GM12872 (cell line): ENCODE measurements around the gene ARL5C.

Experiments
- TF ChIP-seq, protein P1 (sequence below): IDR thresholded peaks from 3 replicates; pipeline ENCODE4 v1.5.1; 2011; ENCODE audit warnings: low read depth, mild to moderate bottlenecking, low read length, moderate library complexity; ENCODE audit not compliant: insufficient read depth

Gene ARL5C

DNA sequence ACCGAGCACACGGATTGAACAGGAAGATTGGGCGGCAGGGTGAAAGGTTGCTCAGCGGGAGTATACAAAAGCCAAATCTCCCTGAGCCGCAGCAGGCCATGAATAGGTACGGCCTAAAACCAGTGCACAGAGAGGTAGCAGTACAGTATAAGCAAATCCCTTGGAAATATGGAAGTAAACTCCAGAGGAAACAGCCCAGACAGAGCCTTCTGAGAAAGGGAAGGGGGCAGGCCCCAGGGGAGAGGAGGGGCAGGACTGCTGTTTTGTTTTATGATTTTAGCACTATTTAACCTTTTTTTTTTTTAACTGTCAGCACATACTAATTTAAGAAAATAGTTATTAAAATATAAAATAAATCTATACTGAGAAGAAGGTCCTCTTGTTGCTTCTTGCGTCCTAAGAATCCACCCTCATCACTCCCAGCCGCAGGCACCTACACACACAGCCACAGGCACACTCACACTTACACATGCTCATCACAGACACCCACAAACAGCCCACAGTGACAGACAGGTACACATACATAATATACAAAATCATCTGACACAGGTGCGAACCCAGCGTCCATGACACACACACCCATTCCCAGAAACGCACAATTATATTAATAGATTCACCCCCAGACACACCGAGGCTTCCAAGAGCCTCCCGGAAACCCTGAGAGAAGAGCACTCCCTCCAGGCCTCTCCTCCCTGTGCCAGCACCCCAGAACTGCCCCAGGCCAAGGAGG, 27.4 kb downstream of the ARL5C start:
- TF ChIP-seq, protein P1, sequence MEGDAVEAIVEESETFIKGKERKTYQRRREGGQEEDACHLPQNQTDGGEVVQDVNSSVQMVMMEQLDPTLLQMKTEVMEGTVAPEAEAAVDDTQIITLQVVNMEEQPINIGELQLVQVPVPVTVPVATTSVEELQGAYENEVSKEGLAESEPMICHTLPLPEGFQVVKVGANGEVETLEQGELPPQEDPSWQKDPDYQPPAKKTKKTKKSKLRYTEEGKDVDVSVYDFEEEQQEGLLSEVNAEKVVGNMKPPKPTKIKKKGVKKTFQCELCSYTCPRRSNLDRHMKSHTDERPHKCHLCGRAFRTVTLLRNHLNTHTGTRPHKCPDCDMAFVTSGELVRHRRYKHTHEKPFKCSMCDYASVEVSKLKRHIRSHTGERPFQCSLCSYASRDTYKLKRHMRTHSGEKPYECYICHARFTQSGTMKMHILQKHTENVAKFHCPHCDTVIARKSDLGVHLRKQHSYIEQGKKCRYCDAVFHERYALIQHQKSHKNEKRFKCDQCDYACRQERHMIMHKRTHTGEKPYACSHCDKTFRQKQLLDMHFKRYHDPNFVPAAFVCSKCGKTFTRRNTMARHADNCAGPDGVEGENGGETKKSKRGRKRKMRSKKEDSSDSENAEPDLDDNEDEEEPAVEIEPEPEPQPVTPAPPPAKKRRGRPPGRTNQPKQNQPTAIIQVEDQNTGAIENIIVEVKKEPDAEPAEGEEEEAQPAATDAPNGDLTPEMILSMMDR, result no peak

DNA sequence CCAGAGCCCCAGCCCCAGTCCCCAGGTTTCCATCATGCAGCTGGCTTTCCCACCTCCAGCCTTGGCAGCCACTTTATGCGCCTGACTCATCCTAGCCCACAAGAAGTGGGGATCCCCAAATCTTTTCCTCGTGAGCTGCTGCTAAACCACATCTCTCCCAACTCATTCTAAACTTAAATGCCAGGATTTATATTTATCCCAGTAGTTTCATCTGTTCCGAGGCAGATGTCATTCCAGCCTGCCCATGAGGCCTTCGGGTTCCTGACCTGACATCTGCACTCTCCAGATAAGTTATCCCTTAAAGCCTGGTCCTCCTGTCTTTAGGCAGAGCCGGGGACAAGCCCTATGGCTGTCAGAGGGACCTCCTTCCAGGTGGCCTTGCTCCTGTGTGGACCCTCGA, 31.1 kb downstream of the ARL5C start:
- TF ChIP-seq, protein P1, result no peak

DNA sequence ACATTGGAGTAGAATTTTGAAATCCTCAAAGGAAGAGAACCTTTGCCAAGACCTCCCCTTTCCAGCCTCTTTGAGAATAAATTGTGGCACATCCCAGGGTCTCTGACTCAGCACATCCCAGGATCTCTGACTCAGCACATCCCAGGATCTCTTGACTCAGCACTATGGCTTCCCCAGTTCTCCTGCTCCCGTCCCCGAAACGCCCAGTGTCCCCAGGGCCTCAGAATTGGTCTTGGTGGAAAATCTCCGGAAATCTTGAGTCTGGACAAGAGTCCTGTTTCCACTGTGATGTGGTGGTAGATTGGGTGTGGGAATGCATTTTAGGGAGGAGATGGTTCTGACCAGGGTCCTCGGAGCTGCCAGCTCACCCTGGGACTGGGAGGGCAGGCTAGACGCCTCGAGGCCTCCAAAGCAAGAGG, 33.8 kb downstream of the ARL5C start:
- TF ChIP-seq, protein P1, result no peak

DNA sequence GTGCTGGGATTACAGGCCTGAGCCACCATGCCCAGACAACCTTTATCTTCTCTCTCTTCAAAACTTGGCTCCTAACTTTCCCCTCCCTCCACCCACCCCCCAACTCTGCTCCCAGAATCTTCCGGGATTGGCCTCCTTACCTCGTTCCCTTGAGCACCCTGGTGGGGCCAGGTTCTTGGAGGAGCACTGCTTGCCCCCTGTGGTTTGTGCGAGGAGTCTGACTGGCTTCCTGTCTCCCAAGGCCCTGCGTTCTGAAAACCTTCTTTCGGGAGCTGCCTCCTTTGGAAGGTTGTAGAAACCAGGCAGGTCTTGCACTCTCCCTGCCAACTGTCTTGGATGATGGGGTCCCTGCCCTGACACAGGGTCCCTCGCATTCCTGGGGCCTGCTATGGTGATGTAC, 34.3 kb downstream of the ARL5C start:
- TF ChIP-seq, protein P1, result no peak

DNA sequence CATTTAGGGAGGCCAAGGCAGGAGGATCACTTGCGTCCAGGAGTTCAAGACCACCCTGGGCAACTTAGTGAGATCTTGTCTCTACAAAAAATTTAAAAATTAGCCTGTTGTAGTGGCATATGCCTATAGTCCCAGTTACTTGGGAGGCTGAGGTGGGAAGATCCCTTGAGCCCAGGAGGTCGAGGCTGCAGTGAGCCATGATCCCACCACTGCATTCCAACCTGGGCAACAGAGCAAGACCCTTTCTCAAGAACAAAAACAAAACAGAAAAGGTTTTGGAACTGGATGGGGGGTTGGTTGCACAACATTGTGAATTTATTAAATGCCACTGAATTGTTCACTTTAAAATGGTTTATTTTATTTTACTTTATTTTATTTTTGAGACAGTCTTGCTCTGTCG, 35.8 kb downstream of the ARL5C start:
- TF ChIP-seq, protein P1, result no peak

DNA sequence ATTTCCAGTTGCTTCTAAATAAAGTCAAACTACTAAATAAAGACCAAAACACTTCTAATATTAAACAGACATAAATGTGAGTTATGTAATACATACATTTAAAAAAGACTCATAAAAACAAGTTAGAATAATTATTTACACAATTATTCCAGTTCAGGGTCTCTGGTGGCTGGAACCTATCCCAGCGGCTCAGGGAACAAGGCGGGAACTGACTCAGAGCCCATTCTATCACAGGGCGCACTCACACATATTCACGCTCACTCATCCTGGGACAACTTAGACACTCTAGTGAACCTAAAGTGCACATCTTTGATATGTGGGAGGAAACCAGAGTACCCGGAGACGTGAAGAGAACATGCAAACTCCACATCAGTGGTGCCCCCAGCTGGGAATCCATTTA, 39.5 kb downstream of the ARL5C start:
- TF ChIP-seq, protein P1, result no peak

DNA sequence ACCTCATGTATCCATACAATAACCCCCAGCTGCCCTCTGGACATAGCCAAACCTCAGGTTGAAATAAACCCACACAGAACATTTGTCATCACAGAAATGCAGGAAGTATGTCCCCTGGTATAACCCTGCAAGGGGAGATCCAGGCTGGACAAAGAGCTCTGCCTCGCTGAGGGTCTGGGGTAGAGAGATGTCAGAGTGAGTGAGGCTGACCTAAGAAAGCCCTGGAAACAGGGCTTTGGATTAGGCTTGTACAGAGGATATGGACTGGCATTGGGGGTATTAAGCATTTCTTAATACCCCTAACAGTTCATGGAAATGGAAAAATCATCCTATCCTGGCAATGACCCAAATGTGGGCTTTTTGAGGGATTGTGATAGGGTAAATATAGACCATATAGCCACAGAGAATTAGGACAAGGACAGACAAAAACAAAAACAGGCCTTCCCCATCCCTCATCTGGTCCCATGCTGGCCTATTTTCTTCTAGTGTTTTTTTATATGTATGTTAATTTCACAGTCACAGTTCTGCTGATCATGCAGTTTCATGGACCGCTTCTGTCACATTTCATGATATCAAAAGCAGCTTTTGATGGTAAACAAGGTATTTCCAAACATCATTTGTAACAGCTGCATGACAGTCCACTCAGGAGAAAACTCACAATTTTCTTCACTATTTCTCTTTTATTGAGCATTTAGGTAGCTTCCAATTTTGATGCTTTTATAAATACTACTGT, 40.7 kb downstream of the ARL5C start:
- TF ChIP-seq, protein P1, result no peak
